Lower leg skin (tissue), 3 donors: ENCODE results near the gene GRB10.

ENCODE experiments used
- POLR2A ChIP-seq, 2 donors: fragments of 450-650 bp; IDR thresholded peaks; one replicate each; pipeline ENCODE4 v1.6.1; 2016 to 2017; ENCODE audit warnings: antibody characterized with exemption in 2 of 2, mild to moderate bottlenecking in 1 of 2, moderate library complexity in 1 of 2
- TF ChIP-seq, protein P1 (sequence below), 3 donors: fragments of 450-650 bp; IDR thresholded peaks; one replicate each; pipeline ENCODE4 v1.5.1; 2016; ENCODE audit warnings: antibody characterized with exemption in 3 of 3, mild to moderate bottlenecking in 3 of 3, moderate library complexity in 2 of 3

DNA sequence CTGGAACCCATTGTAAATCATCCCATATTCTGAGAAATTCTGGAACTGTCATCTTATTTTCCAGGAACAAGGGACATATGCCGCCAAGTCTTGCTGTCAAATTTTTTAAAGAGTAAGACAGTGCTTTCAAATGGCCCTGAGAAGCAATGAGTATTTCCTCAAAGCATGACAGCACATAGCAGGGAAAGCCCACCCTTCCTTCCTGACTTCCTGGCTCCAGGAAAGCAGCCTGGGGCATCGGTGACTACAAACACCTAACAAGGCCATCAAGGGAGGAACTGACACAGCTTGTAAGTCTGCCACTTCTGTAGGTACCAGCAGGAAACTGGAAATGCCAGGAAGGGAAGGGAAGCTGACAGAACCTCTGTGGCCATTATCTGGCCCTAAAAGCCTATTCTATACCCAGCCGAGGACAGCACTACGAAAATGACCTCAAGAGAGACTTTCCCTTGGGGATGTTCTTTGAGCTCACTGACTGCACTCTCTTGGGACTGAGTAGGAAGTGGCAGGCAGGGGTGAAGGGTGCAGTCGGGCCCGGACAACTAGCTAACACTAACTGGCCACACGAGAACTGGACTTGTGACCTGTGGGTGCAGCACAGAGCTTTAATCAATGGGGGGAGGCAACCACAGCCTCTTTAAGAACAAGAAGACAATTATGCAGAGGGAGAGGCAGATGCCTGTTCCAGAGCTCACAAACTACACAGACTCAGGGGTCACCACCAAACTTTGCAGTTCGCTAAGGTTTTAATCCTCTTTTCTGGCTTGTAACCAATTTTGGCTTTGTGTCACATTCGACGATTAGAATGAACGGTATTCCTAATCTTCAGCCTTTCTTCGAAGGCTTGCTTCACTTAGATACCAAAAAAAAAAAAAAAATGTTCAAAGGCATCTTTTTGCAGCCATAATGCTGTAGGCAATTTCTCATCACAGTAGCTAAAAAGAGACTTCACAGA is 52.0 kb downstream of the GRB10 start:
- TF ChIP-seq, protein P1, sequence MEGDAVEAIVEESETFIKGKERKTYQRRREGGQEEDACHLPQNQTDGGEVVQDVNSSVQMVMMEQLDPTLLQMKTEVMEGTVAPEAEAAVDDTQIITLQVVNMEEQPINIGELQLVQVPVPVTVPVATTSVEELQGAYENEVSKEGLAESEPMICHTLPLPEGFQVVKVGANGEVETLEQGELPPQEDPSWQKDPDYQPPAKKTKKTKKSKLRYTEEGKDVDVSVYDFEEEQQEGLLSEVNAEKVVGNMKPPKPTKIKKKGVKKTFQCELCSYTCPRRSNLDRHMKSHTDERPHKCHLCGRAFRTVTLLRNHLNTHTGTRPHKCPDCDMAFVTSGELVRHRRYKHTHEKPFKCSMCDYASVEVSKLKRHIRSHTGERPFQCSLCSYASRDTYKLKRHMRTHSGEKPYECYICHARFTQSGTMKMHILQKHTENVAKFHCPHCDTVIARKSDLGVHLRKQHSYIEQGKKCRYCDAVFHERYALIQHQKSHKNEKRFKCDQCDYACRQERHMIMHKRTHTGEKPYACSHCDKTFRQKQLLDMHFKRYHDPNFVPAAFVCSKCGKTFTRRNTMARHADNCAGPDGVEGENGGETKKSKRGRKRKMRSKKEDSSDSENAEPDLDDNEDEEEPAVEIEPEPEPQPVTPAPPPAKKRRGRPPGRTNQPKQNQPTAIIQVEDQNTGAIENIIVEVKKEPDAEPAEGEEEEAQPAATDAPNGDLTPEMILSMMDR (IDR thresholded peaks at IDR 0.05): no peak
- TF ChIP-seq POLR2A (IDR thresholded peaks at IDR 0.05): no peak
